ENCODE results near the gene PCED1B.

The PCED1B gene

GRCh38 chr12:47223031-47223847, 143.8 kb downstream of the PCED1B start:
- ATAC-seq = no peak
- TF ChIP-seq ZNF8 (CRISPR knock-in tag; IDR thresholded peaks at IDR 0.05) (no peak), ZFP30 (CRISPR knock-in tag; IDR thresholded peaks at IDR 0.05) (no peak), ZC3H10 (CRISPR knock-in tag; IDR thresholded peaks at IDR 0.05) (no peak), CSRNP3 (CRISPR knock-in tag; IDR thresholded peaks at IDR 0.05) (no peak), POU6F1 (CRISPR knock-in tag; IDR thresholded peaks at IDR 0.05; ENCODE audit: borderline replicate concordance, low read depth) (no peak), RARB (CRISPR knock-in tag; IDR thresholded peaks at IDR 0.05) (no peak), PATZ1 (CRISPR knock-in tag; IDR thresholded peaks at IDR 0.05; ENCODE audit: borderline replicate concordance) (no peak), GLIS3 (CRISPR knock-in tag; IDR thresholded peaks at IDR 0.05) (no peak), OSR1 (CRISPR knock-in tag; IDR thresholded peaks at IDR 0.05) (no peak), TSHZ2 (CRISPR knock-in tag; IDR thresholded peaks at IDR 0.05) (no peak), TOX (CRISPR knock-in tag; IDR thresholded peaks at IDR 0.05; ENCODE audit: borderline replicate concordance) (no peak), SNAI2 (CRISPR knock-in tag; IDR thresholded peaks at IDR 0.05) (no peak)

GRCh38 chr12:47223848-47224213, 144.4 kb downstream of the PCED1B start:
- ATAC-seq = no peak

GRCh38 chr12:47224563-47225133, 145.2 kb downstream of the PCED1B start:
- TF ChIP-seq SNAI2 (CRISPR knock-in tag; IDR thresholded peaks at IDR 0.05) (no peak), TOX (CRISPR knock-in tag; IDR thresholded peaks at IDR 0.05; ENCODE audit: borderline replicate concordance) (no peak), BACH2 (CRISPR knock-in tag; IDR thresholded peaks at IDR 0.05; ENCODE audit: borderline replicate concordance) (no peak), ESRRG (CRISPR knock-in tag; IDR thresholded peaks at IDR 0.05) (no peak), ZNF565 (CRISPR knock-in tag; conservative IDR thresholded peaks at IDR 0.05; ENCODE audit: low read depth) (no peak), ARNTL (CRISPR knock-in tag; IDR thresholded peaks at IDR 0.05; ENCODE audit: borderline replicate concordance, low read depth) (no peak), ZFP3 (CRISPR knock-in tag; IDR thresholded peaks at IDR 0.05) (no peak), ISL1 (CRISPR knock-in tag; IDR thresholded peaks at IDR 0.05) (no peak), ZNF8 (CRISPR knock-in tag; IDR thresholded peaks at IDR 0.05) (no peak), ZNF70 (CRISPR knock-in tag; IDR thresholded peaks at IDR 0.05) (no peak), CSRNP3 (CRISPR knock-in tag; IDR thresholded peaks at IDR 0.05) (no peak), ZFP30 (CRISPR knock-in tag; IDR thresholded peaks at IDR 0.05) (no peak), TCF4 (CRISPR knock-in tag; IDR thresholded peaks at IDR 0.05; ENCODE audit: borderline replicate concordance) (no peak), GLIS3 (CRISPR knock-in tag; IDR thresholded peaks at IDR 0.05) (no peak), CSDC2 (CRISPR knock-in tag; IDR thresholded peaks at IDR 0.05) (no peak)
- no peak for ATAC-seq

More at GRCh38 chr12:47223848-47224213, 144.4 kb downstream of the PCED1B start:
- TF ChIP-seq ZNF70 (CRISPR knock-in tag; IDR thresholded peaks at IDR 0.05) (no peak), ZNF8 (CRISPR knock-in tag; IDR thresholded peaks at IDR 0.05) (no peak), ZC3H10 (CRISPR knock-in tag; IDR thresholded peaks at IDR 0.05) (no peak), POU6F1 (CRISPR knock-in tag; IDR thresholded peaks at IDR 0.05; ENCODE audit: borderline replicate concordance, low read depth) (no peak), TCF4 (CRISPR knock-in tag; IDR thresholded peaks at IDR 0.05; ENCODE audit: borderline replicate concordance) (no peak), OSR1 (CRISPR knock-in tag; IDR thresholded peaks at IDR 0.05) (no peak)
